ENCODE measurements around the gene ASTN1. TPM values are rescaled to one million over a fixed set of nuclear protein-coding genes. Genes with fewer than 3 reads are reported as not detected.

The ASTN1 gene
- total and polyA plus RNA-seq, 2 of the 4 experiments (the other 2 are of a cell fraction) = under 0.01 to 0.07 TPM

DNA sequence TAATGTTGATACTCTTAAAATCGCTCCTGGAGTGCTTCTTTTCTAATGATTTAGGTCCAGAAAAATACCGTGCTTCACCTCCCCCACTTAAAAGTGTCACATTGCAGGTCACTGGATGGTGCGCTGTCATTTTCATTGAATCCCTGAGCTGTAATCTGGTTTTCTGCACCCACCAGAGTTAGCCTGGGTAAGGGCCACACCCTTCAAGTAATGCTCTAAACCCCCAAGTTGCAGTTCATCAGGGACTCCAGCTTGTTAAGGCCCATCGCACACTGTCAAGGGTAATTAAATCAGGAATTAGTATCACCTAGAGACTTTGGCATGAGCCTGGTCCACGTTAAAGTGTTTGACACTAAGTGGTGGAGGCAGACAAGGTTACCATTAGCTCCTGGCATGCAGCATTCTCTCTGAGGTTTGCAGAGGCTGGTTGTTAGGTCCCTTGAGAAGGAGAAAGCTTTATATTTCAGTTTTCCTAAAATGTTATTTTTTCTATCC lies 34.0 kb downstream of the ASTN1 start:
- no peak overlapping the region for H3K4me2 ChIP-seq (ENCODE audit: low read depth, low read length)
- H3K56ac ChIP-seq (ENCODE audit: extremely low read depth, insufficient read depth, low read length) = no peak overlapping the region
- no peaks in the 10 kb centered on the region for H3K27me3 ChIP-seq (ENCODE audit: control insufficient read depth, insufficient read depth, low read length)
- no peak overlapping the region for H3K9ac ChIP-seq (ENCODE audit: low read depth, low read length)
- H3K9me1 ChIP-seq (ENCODE audit: insufficient read depth, low read length) = no peaks in the 10 kb centered on the region
- no peak overlapping the region for H2AK5ac ChIP-seq (ENCODE audit: low read depth, low read length)
- H4K91ac ChIP-seq (ENCODE audit: insufficient read depth, low read depth, low read length) = no peak overlapping the region
- no peak for DNase-seq
- ATAC-seq (ENCODE audit: low read depth) = no peak
- intact Hi-C loops (cut with micrococcal nuclease) = no loop called here
- no peak overlapping the region for H4K8ac ChIP-seq (ENCODE audit: low read depth in 2 of 2, low read length in 2 of 2)
- H3K27ac ChIP-seq (ENCODE audit: insufficient read depth, low read length) = no peak overlapping the region
- H3K18ac ChIP-seq (ENCODE audit: low read depth, low read length) = no peak overlapping the region
- no peaks in the 10 kb centered on the region for H3K36me3 ChIP-seq (ENCODE audit: control insufficient read depth, insufficient read depth, low read length)
- H2AFZ ChIP-seq (replicated peaks; ENCODE audit: low read length, poor library complexity) = no peak overlapping the region
- H2AK9ac ChIP-seq (replicated peaks; ENCODE audit: low read depth, low read length, poor library complexity) = no peak overlapping the region
- H2BK5ac ChIP-seq (ENCODE audit: low read depth, low read length, poor library complexity, severe bottlenecking) = no peak overlapping the region
- no peak overlapping the region for H2BK15ac ChIP-seq (ENCODE audit: low read depth, low read length)
- TF ChIP-seq MAFK (IDR thresholded peaks at IDR 0.05; ENCODE audit: low read depth, low read length) (no peak), CHD1 (IDR thresholded peaks at IDR 0.05; ENCODE audit: low read depth, low read length) (no peak), SMC3 (IDR thresholded peaks at IDR 0.05; ENCODE audit: low read depth, low read length) (no peak), RAD21 (IDR thresholded peaks at IDR 0.05; ENCODE audit: low read length) (no peak), MAZ (IDR thresholded peaks at IDR 0.05; ENCODE audit: borderline replicate concordance, low read depth, low read length) (no peak), POLR2A (IDR thresholded peaks at IDR 0.05; ENCODE audit: low read depth, low read length) (no peak), RFX5 (IDR thresholded peaks at IDR 0.05; ENCODE audit: low read depth, low read length) (no peak), NFE2L2 (IDR thresholded peaks at IDR 0.05; ENCODE audit: low read depth, low read length) (no peak), FOS (IDR thresholded peaks at IDR 0.05; ENCODE audit: low read depth, low read length) (no peak), CEBPB (IDR thresholded peaks at IDR 0.05; ENCODE audit: low read depth, low read length) (no peak), MXI1 (IDR thresholded peaks at IDR 0.05; ENCODE audit: borderline replicate concordance, low read depth, low read length) (no peak), BHLHE40 (IDR thresholded peaks at IDR 0.05; ENCODE audit: low read depth, low read length) (no peak), RCOR1 (IDR thresholded peaks at IDR 0.05; ENCODE audit: insufficient replicate concordance, low read length) (no peak)
- TF ChIP-seq, protein P1, sequence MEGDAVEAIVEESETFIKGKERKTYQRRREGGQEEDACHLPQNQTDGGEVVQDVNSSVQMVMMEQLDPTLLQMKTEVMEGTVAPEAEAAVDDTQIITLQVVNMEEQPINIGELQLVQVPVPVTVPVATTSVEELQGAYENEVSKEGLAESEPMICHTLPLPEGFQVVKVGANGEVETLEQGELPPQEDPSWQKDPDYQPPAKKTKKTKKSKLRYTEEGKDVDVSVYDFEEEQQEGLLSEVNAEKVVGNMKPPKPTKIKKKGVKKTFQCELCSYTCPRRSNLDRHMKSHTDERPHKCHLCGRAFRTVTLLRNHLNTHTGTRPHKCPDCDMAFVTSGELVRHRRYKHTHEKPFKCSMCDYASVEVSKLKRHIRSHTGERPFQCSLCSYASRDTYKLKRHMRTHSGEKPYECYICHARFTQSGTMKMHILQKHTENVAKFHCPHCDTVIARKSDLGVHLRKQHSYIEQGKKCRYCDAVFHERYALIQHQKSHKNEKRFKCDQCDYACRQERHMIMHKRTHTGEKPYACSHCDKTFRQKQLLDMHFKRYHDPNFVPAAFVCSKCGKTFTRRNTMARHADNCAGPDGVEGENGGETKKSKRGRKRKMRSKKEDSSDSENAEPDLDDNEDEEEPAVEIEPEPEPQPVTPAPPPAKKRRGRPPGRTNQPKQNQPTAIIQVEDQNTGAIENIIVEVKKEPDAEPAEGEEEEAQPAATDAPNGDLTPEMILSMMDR (conservative IDR thresholded peaks at IDR 0.05; ENCODE audit: low read depth, low read length) = no peak
- TF ChIP-seq, protein P2, sequence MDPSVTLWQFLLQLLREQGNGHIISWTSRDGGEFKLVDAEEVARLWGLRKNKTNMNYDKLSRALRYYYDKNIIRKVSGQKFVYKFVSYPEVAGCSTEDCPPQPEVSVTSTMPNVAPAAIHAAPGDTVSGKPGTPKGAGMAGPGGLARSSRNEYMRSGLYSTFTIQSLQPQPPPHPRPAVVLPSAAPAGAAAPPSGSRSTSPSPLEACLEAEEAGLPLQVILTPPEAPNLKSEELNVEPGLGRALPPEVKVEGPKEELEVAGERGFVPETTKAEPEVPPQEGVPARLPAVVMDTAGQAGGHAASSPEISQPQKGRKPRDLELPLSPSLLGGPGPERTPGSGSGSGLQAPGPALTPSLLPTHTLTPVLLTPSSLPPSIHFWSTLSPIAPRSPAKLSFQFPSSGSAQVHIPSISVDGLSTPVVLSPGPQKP (IDR thresholded peaks at IDR 0.05; ENCODE audit: borderline replicate concordance, low read depth, low read length) = no peak
- TF ChIP-seq, protein P3, sequence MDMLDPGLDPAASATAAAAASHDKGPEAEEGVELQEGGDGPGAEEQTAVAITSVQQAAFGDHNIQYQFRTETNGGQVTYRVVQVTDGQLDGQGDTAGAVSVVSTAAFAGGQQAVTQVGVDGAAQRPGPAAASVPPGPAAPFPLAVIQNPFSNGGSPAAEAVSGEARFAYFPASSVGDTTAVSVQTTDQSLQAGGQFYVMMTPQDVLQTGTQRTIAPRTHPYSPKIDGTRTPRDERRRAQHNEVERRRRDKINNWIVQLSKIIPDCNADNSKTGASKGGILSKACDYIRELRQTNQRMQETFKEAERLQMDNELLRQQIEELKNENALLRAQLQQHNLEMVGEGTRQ (IDR thresholded peaks at IDR 0.05; ENCODE audit: low read depth, low read length) = no peak
- 100% methylated on average over 1 of the region's 5 CpGs; no CpG with 5 or more reads in 1 of the 2 experiments for WGBS, 2 experiments (ENCODE audit: extremely low coverage in 2 of 2, insufficient read length in 1 of 2)
- H2BK20ac ChIP-seq (ENCODE audit: low read depth, low read length) = no peak overlapping the region
- no TSS peak for BruUV-seq (replicated peaks)
- no peak overlapping the region for H2BK120ac ChIP-seq (ENCODE audit: low read depth, low read length)
- no peak overlapping the region for H3K4ac ChIP-seq (ENCODE audit: low read depth, low read length)
- H3K79me1 ChIP-seq (ENCODE audit: low read depth in 1 of 2, low read length in 2 of 2) = no peaks in the 10 kb centered on the region
- in situ Hi-C loops (cut with MboI; ENCODE audit: low sequenced_read_pairs) = no loop called here
- no peaks in the 10 kb centered on the region for H3K4me1 ChIP-seq (ENCODE audit: control insufficient read depth, insufficient read depth, low read length)
- no peak overlapping the region for H3K23ac ChIP-seq (ENCODE audit: low read depth, low read length)
- H4K20me1 ChIP-seq (ENCODE audit: insufficient read depth, low read length) = no peaks in the 10 kb centered on the region
- dilution Hi-C loops (cut with HindIII; ENCODE audit: low sequenced_read_pairs, unreplicated experiment) = no loop called here
- POLR2A ChIA-PET (ENCODE audit: unreplicated experiment) = no interaction called here
- H3K4me3 ChIP-seq (ENCODE audit: insufficient read depth, low read depth, low read length) = no peak overlapping the region
- H3K9me3 ChIP-seq (ENCODE audit: control insufficient read depth, insufficient read depth, low read length) = no peaks in the 10 kb centered on the region
- no peak overlapping the region for H3K14ac ChIP-seq (replicated peaks; ENCODE audit: low read depth, low read length)
- no peak overlapping the region for H4K5ac ChIP-seq (ENCODE audit: low read depth, low read length)
- CTCF ChIA-PET = no interaction called here

Data from IMR-90 (cell line).